ENCODE measurements around the gene ABT1.
A peak's percentile ranks its signal among the peaks of the same experiment; 100 is the strongest.

Gene ABT1

GRCh38 chr6:26593278-26594130 is 3.2 kb upstream of the ABT1 start:
- TF ChIP-seq, protein P1, sequence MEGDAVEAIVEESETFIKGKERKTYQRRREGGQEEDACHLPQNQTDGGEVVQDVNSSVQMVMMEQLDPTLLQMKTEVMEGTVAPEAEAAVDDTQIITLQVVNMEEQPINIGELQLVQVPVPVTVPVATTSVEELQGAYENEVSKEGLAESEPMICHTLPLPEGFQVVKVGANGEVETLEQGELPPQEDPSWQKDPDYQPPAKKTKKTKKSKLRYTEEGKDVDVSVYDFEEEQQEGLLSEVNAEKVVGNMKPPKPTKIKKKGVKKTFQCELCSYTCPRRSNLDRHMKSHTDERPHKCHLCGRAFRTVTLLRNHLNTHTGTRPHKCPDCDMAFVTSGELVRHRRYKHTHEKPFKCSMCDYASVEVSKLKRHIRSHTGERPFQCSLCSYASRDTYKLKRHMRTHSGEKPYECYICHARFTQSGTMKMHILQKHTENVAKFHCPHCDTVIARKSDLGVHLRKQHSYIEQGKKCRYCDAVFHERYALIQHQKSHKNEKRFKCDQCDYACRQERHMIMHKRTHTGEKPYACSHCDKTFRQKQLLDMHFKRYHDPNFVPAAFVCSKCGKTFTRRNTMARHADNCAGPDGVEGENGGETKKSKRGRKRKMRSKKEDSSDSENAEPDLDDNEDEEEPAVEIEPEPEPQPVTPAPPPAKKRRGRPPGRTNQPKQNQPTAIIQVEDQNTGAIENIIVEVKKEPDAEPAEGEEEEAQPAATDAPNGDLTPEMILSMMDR (conservative IDR thresholded peaks at IDR 0.05; ENCODE audit: low read length), result no peak
- no peak overlapping the region for H3K4me3 ChIP-seq (ENCODE audit: low read length)
- DNase-seq (ENCODE audit: low read depth), result no peak

GRCh38 chr6:26594131-26594498 is 2.6 kb upstream of the ABT1 start:
- H3K4me3 ChIP-seq (ENCODE audit: low read length), result no peak overlapping the region
- DNase-seq (ENCODE audit: low read depth), result no peak
- TF ChIP-seq, protein P1 (conservative IDR thresholded peaks at IDR 0.05; ENCODE audit: low read length), result no peak

DNA sequence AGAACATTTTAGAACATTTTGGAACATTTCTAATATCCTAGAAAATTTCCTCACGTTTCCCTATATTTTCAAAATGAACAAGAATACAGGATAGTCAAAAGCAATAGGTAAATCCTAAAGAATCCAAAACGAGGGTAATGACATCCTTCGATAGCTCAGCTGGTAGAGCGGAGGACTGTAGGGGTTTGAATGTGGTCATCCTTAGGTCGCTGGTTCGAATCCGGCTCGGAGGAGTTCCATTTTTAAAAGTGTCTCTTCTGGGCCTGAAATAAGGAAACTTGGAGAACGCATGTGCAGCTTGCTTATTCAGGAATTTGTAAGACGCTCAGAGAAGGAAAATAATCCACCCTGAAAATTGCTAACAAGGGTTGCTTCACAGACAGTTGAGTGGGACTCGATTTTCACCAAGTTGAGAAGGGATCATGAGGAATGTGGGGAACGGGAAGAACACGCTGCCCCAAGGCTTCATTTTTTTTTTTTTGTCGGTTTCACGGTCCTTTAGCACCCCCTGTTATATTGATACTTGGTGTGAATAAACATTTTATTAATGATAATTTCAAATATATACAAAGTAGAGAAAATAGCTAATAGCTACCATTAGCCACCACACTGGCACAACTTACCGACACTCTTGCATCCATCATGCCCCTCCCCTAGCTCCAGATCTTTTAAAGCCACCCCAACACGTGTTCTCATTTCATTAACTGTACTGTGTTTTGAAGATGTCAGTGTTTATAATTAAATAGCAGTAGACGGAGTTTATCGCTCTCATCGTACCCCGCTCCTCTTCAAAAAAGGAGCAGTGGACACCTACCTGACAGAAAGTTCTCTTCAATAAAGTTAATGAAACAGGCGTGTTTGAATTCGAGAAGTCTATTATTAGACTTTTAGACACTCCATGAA is 1.8 kb upstream of the ABT1 start:
- DNase-seq (ENCODE audit: low read depth), result peak; percentile 70
- TF ChIP-seq, protein P1 (conservative IDR thresholded peaks at IDR 0.05; ENCODE audit: low read length), result no peak
- H3K4me3 ChIP-seq (ENCODE audit: low read length), result peak overlapping the region; percentile 100

- peak; percentile 84 for DNase-seq (ENCODE audit: low read depth)
- peak overlapping the region; percentile 100 for H3K4me3 ChIP-seq (ENCODE audit: low read length)
- TF ChIP-seq, protein P1 (conservative IDR thresholded peaks at IDR 0.05; ENCODE audit: low read length), result peak; percentile 85
These were observed 984 bp upstream of the ABT1 start for GRCh38 chr6:26595669-26596269.

GRCh38 chr6:26597389-26597766 is 625 bp downstream of the ABT1 start:
- peak overlapping the region; percentile 100 for H3K4me3 ChIP-seq (ENCODE audit: low read length)
- TF ChIP-seq, protein P1 (conservative IDR thresholded peaks at IDR 0.05; ENCODE audit: low read length), result no peak
- DNase-seq (ENCODE audit: low read depth), result no peak

DNA sequence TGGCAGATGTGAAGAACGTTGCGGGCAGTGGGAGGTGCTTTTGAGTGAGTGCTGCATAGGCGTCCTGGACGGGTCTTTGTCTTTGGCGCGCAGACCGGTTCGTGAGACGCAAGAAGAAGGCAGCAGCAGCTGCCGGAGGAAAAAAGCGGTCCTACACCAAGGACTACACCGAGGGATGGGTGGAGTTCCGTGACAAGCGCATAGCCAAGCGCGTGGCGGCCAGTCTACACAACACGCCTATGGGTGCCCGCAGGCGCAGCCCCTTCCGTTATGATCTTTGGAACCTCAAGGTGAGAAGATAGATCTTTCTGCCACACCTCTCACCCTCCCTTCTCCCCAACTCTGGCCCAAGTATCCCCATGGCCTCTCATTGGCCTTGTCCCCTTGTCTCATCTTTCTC is 1.1 kb downstream of the ABT1 start:
- TF ChIP-seq, protein P1 (conservative IDR thresholded peaks at IDR 0.05; ENCODE audit: low read length), result no peak
- no peak for DNase-seq (ENCODE audit: low read depth)

More for the DNA sequence above, 1.1 kb downstream of the ABT1 start:
- peak overlapping the region; percentile 100 for H3K4me3 ChIP-seq (ENCODE audit: low read length)
